Erythroblast (primary cell): ENCODE measurements around the gene CD200R1L.

Source experiments
- GATA1 ChIP-seq: IDR thresholded peaks from 2 replicates; pipeline ENCODE4 v1.6.1; 2011; ENCODE audit warnings: low read depth, mild to moderate bottlenecking, control low read depth, low read length, moderate library complexity
- POLR2A ChIP-seq: IDR thresholded peaks from 2 replicates; pipeline ENCODE4 v1.6.1; 2011; ENCODE audit warnings: mild to moderate bottlenecking, low read length

DNA sequence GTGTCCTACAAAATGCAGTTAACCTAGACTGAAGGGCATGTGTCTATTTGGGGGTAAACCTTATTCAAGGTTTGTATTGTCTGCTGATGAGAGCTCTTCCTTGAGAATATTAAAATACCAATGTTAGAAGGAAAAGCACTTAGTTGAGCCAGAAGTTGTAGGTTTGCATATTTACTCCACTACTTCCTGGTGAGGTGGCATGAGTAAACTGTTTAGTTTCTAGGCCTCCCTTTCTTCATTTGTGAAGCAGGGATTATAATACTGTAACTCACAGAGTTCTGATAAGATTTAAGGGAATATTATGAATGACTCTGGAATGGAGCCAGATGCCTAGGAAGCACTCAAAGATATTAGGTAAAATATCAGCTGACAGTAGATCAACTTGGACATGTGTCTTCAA, 46.7 kb downstream of the CD200R1L start:
- TF ChIP-seq POLR2A: no peak
- TF ChIP-seq GATA1: no peak
